Activated B cell treated with CpG ODN at 0.5 μM for 24 hours (primary cell): ENCODE data around the gene AFG1L. TPM values are rescaled to one million over a fixed set of nuclear protein-coding genes. Genes with fewer than 3 reads are reported as not detected.

ENCODE experiments used
- ATAC-seq: fragments of 200-7000 bp; cut with Tn5 transposase; one replicate; pipeline ENCODE4 v1.10.0; 2021; ENCODE audit warnings: low read depth, mild to moderate bottlenecking, moderate library complexity
- CTCF ChIA-PET: fragments of 350-600 bp; sonication (Branson Sonifier 250); formaldehyde crosslinking; loops from one replicate; lab custom pipeline; 2021; ENCODE audit warnings: antibody characterized with exemption; lab: Charles Lee
- POLR2A ChIA-PET: fragments of 350-600 bp; sonication (Branson Sonifier 250); formaldehyde crosslinking; loops from one replicate; lab custom pipeline; 2021; ENCODE audit warnings: antibody characterized with exemption; lab: Charles Lee
- DNase-seq: peaks from one replicate; pipeline ENCODE4 v3.0.0; 2022
- H3K27ac Mint-ChIP-seq: one replicate; pipeline ENCODE4 v1.8.0; 2020; ENCODE audit warnings: mixed read lengths
- H3K27me3 Mint-ChIP-seq: one replicate; pipeline ENCODE4 v1.8.0; 2021; ENCODE audit warnings: mixed read lengths
- H3K36me3 Mint-ChIP-seq: one replicate; pipeline ENCODE4 v1.8.0; 2021; ENCODE audit warnings: low read depth, mixed read lengths
- H3K4me1 Mint-ChIP-seq: one replicate; pipeline ENCODE4 v1.8.0; 2021; ENCODE audit warnings: mixed read lengths
- H3K4me3 Mint-ChIP-seq: one replicate; pipeline ENCODE4 v1.8.0; 2020; ENCODE audit warnings: mild to moderate bottlenecking, mixed read lengths
- H3K9me3 Mint-ChIP-seq: one replicate; pipeline ENCODE4 v1.8.0; 2020; ENCODE audit warnings: mixed read lengths
- CTCF ChIP-seq: fragments of 200-600 bp; IDR thresholded peaks from one replicate; pipeline ENCODE4 v1.8.0; 2022; ENCODE audit warnings: antibody characterized with exemption, mild to moderate bottlenecking
- intact Hi-C: fragments of 100-400 bp; cut with micrococcal nuclease; formaldehyde crosslinking; loops from one replicate; pipeline ENCODE4 v1.15.1; 2024
- total RNA-seq: library from RNA; stranded (reverse); gene quantifications from 2 replicates; pipeline ENCODE4 v1.2.3, GENCODE V29; 2022

AFG1L gene
- total RNA-seq, 1 donor from 2014 or later = 10.3 TPM

- ChIA-PET CTCF (interaction anchor here (1.6 kb wide), 1 partner anchor 211 kb away, joined by 4 read pairs; no protein-coding TSS in a partner anchor), POLR2A (interaction anchor here (0.5 to 1.2 kb wide), 2 partner anchors 10 to 1745 kb away, joined by 3 to 4 read pairs; no protein-coding TSS in a partner anchor)
- DNase-seq (no peak), ATAC-seq (no peak)
- H3K27ac Mint-ChIP-seq = no peak overlapping the region
- no peaks in the 10 kb centered on the region for H3K9me3 Mint-ChIP-seq
- H3K36me3 Mint-ChIP-seq = peaks cover 32% of the 10 kb centered on the region
- no peak overlapping the region for H3K4me3 Mint-ChIP-seq
- H3K27me3 Mint-ChIP-seq = no peaks in the 10 kb centered on the region
- intact Hi-C loops = loop anchor here (5.0 kb wide), 2 partner anchors 119 to 746 kb away; partner anchors contain the start of gene SCML4
- peaks cover 46% of the 10 kb centered on the region for H3K4me1 Mint-ChIP-seq
- no peak for TF ChIP-seq CTCF
Measured at GRCh38 chr6:108568551-108569305, 273.9 kb downstream of the AFG1L start.

- DNase-seq (no peak), ATAC-seq (no peak)
- no peak overlapping the region for H3K4me3 Mint-ChIP-seq
- peaks cover 35% of the 10 kb centered on the region for H3K4me1 Mint-ChIP-seq
- intact Hi-C loops = no loop called here
- no peaks in the 10 kb centered on the region for H3K9me3 Mint-ChIP-seq
- ChIA-PET CTCF (no interaction called here), POLR2A (interaction anchor here (0.6 kb wide), 1 partner anchor 22 kb away, joined by 3 read pairs; no protein-coding TSS in a partner anchor)
- H3K27ac Mint-ChIP-seq = no peak overlapping the region
- TF ChIP-seq CTCF = no peak
- H3K36me3 Mint-ChIP-seq = peaks cover 32% of the 10 kb centered on the region
- H3K27me3 Mint-ChIP-seq = no peaks in the 10 kb centered on the region
Measured at GRCh38 chr6:108570517-108570916, 275.7 kb downstream of the AFG1L start.

GRCh38 chr6:108574457-108575141 is 279.7 kb downstream of the AFG1L start:
- TF ChIP-seq CTCF = no peak
- ATAC-seq = no peak
- Mint-ChIP-seq H3K27ac (no peak overlapping the region), H3K36me3 (peaks cover 16% of the 10 kb centered on the region), H3K4me1 (peaks cover 33% of the 10 kb centered on the region), H3K27me3 (no peaks in the 10 kb centered on the region), H3K4me3 (no peak overlapping the region), H3K9me3 (no peaks in the 10 kb centered on the region)
- no peak for DNase-seq
- CTCF ChIA-PET = interaction anchor here (1.0 kb wide), 1 partner anchor 8 kb away, joined by 3 read pairs; no protein-coding TSS in a partner anchor
- intact Hi-C loops = loop anchor here (1.0 to 2.0 kb wide), 2 partner anchors 8 to 14 kb away; no protein-coding TSS in a partner anchor
- POLR2A ChIA-PET = interaction anchor here (0.6 to 0.7 kb wide), 2 partner anchors 28 to 559 kb away, joined by 4 to 8 read pairs; no protein-coding TSS in a partner anchor

Other genes with a start within 250 kb of the AFG1L start
- gene OSTM1, start 220.3 kb upstream of the AFG1L start, total RNA-seq = 17.6 and 21.4 TPM in 2 replicates
- gene NR2E1, start 129.0 kb upstream of the AFG1L start, total RNA-seq = not detected in 2 replicates
- 121 and 133 TPM in 2 replicates for gene SNX3, start 34.0 kb upstream of the AFG1L start, total RNA-seq